NCI-H82 (cell line): ENCODE results near the gene AGAP2.
"Not testable (repeated sequence)": the region's sequence is repeated elsewhere in the genome, so short reads cannot be mapped to it uniquely, and the experiment has no call there.

Experiments
- DNase-seq: peaks from one replicate; lab custom pipeline; 2025; lab: John Stamatoyannopoulos, UW

Gene AGAP2

GRCh38 chr12:57694459-57695019, 44.0 kb downstream of the AGAP2 start:
- DNase-seq, result peak; percentile 54

- peak; percentile 100 for DNase-seq
Measured at GRCh38 chr12:57693659-57694458, 44.7 kb downstream of the AGAP2 start, which contains the start of gene OS9. TSS of gene OS9 (plus strand) at chr12:57694132. CDS start at chr12:57694162, 30 bp downstream.

- no peak for DNase-seq
Measured at GRCh38 chr12:57693317-57693658, 45.3 kb downstream of the AGAP2 start.

GRCh38 chr12:57692500-57692899, 46.0 kb downstream of the AGAP2 start:
- DNase-seq, result no peak

GRCh38 chr12:57688931-57689330, 49.6 kb downstream of the AGAP2 start:
- DNase-seq, result no peak

GRCh38 chr12:57687862-57688261, 50.7 kb downstream of the AGAP2 start:
- no peak for DNase-seq

GRCh38 chr12:57679697-57680096, 58.8 kb downstream of the AGAP2 start:
- DNase-seq, result no peak

GRCh38 chr12:57677947-57678346, 60.6 kb downstream of the AGAP2 start:
- not testable (repeated sequence) for DNase-seq

- DNase-seq, result no peak
Measured at GRCh38 chr12:57674691-57675090, 63.9 kb downstream of the AGAP2 start.
